Parathyroid adenoma (tissue), 2 donors: Measurements from ENCODE around the gene PCSK5.
"Not testable (repeated sequence)": the region's sequence is repeated elsewhere in the genome, so short reads cannot be mapped to it uniquely, and the experiment has no call there.

Experiments
- H2AFZ ChIP-seq: fragments of 300-600 bp; sonication (generic); one replicate; pipeline ENCODE4 v1.7.0; 2017; ENCODE audit warnings: antibody characterized with exemption, mild to moderate bottlenecking
- H3K27ac ChIP-seq: fragments of 300-600 bp; sonication (generic); one replicate; pipeline ENCODE4 v1.7.0; 2017
- H3K27me3 ChIP-seq: fragments of 300-600 bp; sonication (generic); one replicate; pipeline ENCODE4 v1.7.0; 2017; ENCODE audit warnings: low read length; ENCODE audit not compliant: control insufficient read depth, insufficient read depth
- H3K36me3 ChIP-seq: fragments of 300-600 bp; sonication (generic); one replicate; pipeline ENCODE4 v1.7.0; 2017; ENCODE audit warnings: low read length; ENCODE audit not compliant: control insufficient read depth, insufficient read depth
- H3K4me1 ChIP-seq: fragments of 300-600 bp; sonication (generic); one replicate; pipeline ENCODE4 v1.7.0; 2017; ENCODE audit warnings: control low read depth
- H3K4me2 ChIP-seq: fragments of 300-600 bp; sonication (generic); one replicate; pipeline ENCODE4 v1.7.0; 2017; ENCODE audit warnings: low read length
- H3K4me3 ChIP-seq: fragments of 300-600 bp; sonication (generic); one replicate; pipeline ENCODE4 v1.7.0; 2017; ENCODE audit warnings: low read depth, low read length
- H3K79me2 ChIP-seq: fragments of 300-600 bp; sonication (generic); one replicate; pipeline ENCODE4 v1.7.0; 2017; ENCODE audit warnings: control low read depth
- H3K9ac ChIP-seq: fragments of 300-600 bp; sonication (generic); one replicate; pipeline ENCODE4 v1.7.0; 2017; ENCODE audit warnings: mild to moderate bottlenecking
- H3K9me3 ChIP-seq: fragments of 300-600 bp; sonication (generic); one replicate; pipeline ENCODE4 v1.7.0; 2017; ENCODE audit warnings: low read length; ENCODE audit not compliant: control insufficient read depth
- CTCF ChIP-seq: fragments of 300-600 bp; sonication (generic); IDR thresholded peaks from one replicate; pipeline ENCODE4 v1.7.0; 2017; ENCODE audit warnings: antibody characterized with exemption, mild to moderate bottlenecking
- donor health status: primary hyperparathyroidism.

PCSK5 gene

GRCh38 chr9:75962013-75962661, 71.7 kb downstream of the PCSK5 start:
- no peak overlapping the region for H3K4me3 ChIP-seq
- no peaks in the 10 kb centered on the region for H3K36me3 ChIP-seq
- no peaks in the 10 kb centered on the region for H3K9me3 ChIP-seq
- no peak for TF ChIP-seq CTCF
- no peak overlapping the region for H3K27ac ChIP-seq
- no peak overlapping the region for H2AFZ ChIP-seq
- H3K79me2 ChIP-seq: no peaks in the 10 kb centered on the region
- H3K9ac ChIP-seq: no peak overlapping the region
- no peaks in the 10 kb centered on the region for H3K4me1 ChIP-seq
- H3K27me3 ChIP-seq: no peaks in the 10 kb centered on the region
- no peak overlapping the region for H3K4me2 ChIP-seq

GRCh38 chr9:75962662-75963036, 72.2 kb downstream of the PCSK5 start:
- no peak overlapping the region for H2AFZ ChIP-seq
- H3K79me2 ChIP-seq: no peaks in the 10 kb centered on the region
- no peak for TF ChIP-seq CTCF
- H3K27ac ChIP-seq: no peak overlapping the region
- no peaks in the 10 kb centered on the region for H3K36me3 ChIP-seq
- no peak overlapping the region for H3K4me3 ChIP-seq
- no peak overlapping the region for H3K9ac ChIP-seq
- no peaks in the 10 kb centered on the region for H3K4me1 ChIP-seq
- H3K27me3 ChIP-seq: no peaks in the 10 kb centered on the region
- no peak overlapping the region for H3K4me2 ChIP-seq
- H3K9me3 ChIP-seq: no peaks in the 10 kb centered on the region

- H3K4me1 ChIP-seq, H3K79me2 ChIP-seq, H3K4me3 ChIP-seq, H3K9ac ChIP-seq, H3K36me3 ChIP-seq, H2AFZ ChIP-seq, H3K4me2 ChIP-seq, H3K27me3 ChIP-seq, H3K27ac ChIP-seq, H3K9me3 ChIP-seq: not testable (repeated sequence)
Observed at GRCh38 chr9:75963321-75963720, 72.8 kb downstream of the PCSK5 start.

- no peaks in the 10 kb centered on the region for H3K27me3 ChIP-seq
- H2AFZ ChIP-seq: no peak overlapping the region
- no peak for TF ChIP-seq CTCF
- H3K36me3 ChIP-seq: no peaks in the 10 kb centered on the region
- H3K79me2 ChIP-seq: no peaks in the 10 kb centered on the region
- no peaks in the 10 kb centered on the region for H3K4me1 ChIP-seq
- H3K27ac ChIP-seq: no peak overlapping the region
- H3K9me3 ChIP-seq: no peaks in the 10 kb centered on the region
- H3K9ac ChIP-seq: no peak overlapping the region
- H3K4me3 ChIP-seq: no peak overlapping the region
- no peak overlapping the region for H3K4me2 ChIP-seq
Observed at GRCh38 chr9:75964427-75964826, 74.0 kb downstream of the PCSK5 start.

GRCh38 chr9:75965231-75965630, 74.8 kb downstream of the PCSK5 start:
- H3K4me2 ChIP-seq: no peak overlapping the region
- H2AFZ ChIP-seq: no peak overlapping the region
- H3K36me3 ChIP-seq: no peaks in the 10 kb centered on the region
- H3K79me2 ChIP-seq: no peaks in the 10 kb centered on the region
- H3K4me3 ChIP-seq: no peak overlapping the region
- no peaks in the 10 kb centered on the region for H3K4me1 ChIP-seq
- H3K9ac ChIP-seq: no peak overlapping the region
- no peaks in the 10 kb centered on the region for H3K27me3 ChIP-seq
- H3K9me3 ChIP-seq: no peaks in the 10 kb centered on the region
- TF ChIP-seq CTCF: no peak
- H3K27ac ChIP-seq: no peak overlapping the region
